Naive thymus-derived CD4-positive, alpha-beta T cell (primary cell): ENCODE measurements around the gene CALM1. TPM values are rescaled to one million over a fixed set of nuclear protein-coding genes. Genes with fewer than 3 reads are reported as not detected.

Source experiments
- ATAC-seq: fragments of 150-1000 bp; cut with Tn5 transposase; 2 replicates; pipeline ENCODE4 v1.10.0; 2021; ENCODE audit warnings: mild to moderate bottlenecking, moderate library complexity
- CTCF ChIA-PET: fragments of 350-600 bp; sonication (Branson Sonifier 250); formaldehyde crosslinking; loops from one replicate; lab custom pipeline; 2021; ENCODE audit warnings: antibody characterized with exemption; lab: Charles Lee
- POLR2A ChIA-PET: fragments of 350-600 bp; sonication (Branson Sonifier 250); formaldehyde crosslinking; loops from one replicate; lab custom pipeline; 2021; ENCODE audit warnings: antibody characterized with exemption, inconsistent platforms; lab: Charles Lee
- DNase-seq, 9 donors: peaks; one replicate each; pipeline versions ENCODE4 v3.0.0 to v3.0.0-alpha.2; 2020 to 2022; ENCODE audit warnings: mixed read lengths in 1 of 9
- H3K27ac ChIP-seq: one replicate; pipeline ENCODE4 v1.7.0; 2013; ENCODE audit warnings: mild to moderate bottlenecking, low read depth, low read length, moderate library complexity
- H3K27me3 ChIP-seq, 2 donors: one replicate each; pipeline ENCODE4 v1.7.0; 2013; ENCODE audit warnings: low read length in 2 of 2, mild to moderate bottlenecking in 2 of 2, moderate library complexity in 2 of 2; ENCODE audit not compliant: control insufficient read depth in 2 of 2, insufficient read depth in 2 of 2
- H3K36me3 ChIP-seq, 3 experiments: 1 replicate in 2 of 3; 2 replicates in 1 of 3; pipeline ENCODE4 v1.7.0; 2013; ENCODE audit warnings: low read length in 3 of 3, mild to moderate bottlenecking in 3 of 3, moderate library complexity in 1 of 3; ENCODE audit not compliant: insufficient read depth in 3 of 3, control insufficient read depth in 2 of 3
- H3K4me1 ChIP-seq, 2 donors: one replicate each; pipeline ENCODE4 v1.7.0; 2013; ENCODE audit warnings: low read length in 2 of 2, mild to moderate bottlenecking in 2 of 2, moderate library complexity in 1 of 2; ENCODE audit not compliant: control insufficient read depth in 2 of 2, insufficient read depth in 2 of 2
- H3K4me3 ChIP-seq: 2 replicates; pipeline ENCODE4 v1.7.0; 2013; ENCODE audit warnings: mild to moderate bottlenecking, low read length
- H3K9me3 ChIP-seq, 3 experiments: 1 replicate in 2 of 3; 2 replicates in 1 of 3; pipeline ENCODE4 v1.7.0; 2013; ENCODE audit warnings: low read length in 3 of 3; ENCODE audit not compliant: control insufficient read depth in 2 of 3
- H3K27ac Mint-ChIP-seq, 9 donors: one replicate each; pipeline ENCODE4 v1.8.0; 2020 to 2022; ENCODE audit warnings: mixed read lengths in 9 of 9, mild to moderate bottlenecking in 8 of 9, moderate library complexity in 5 of 9, inconsistent platforms in 2 of 9
- H3K27me3 Mint-ChIP-seq, 5 donors: one replicate each; pipeline ENCODE4 v1.8.0; 2021 to 2022; ENCODE audit warnings: mixed read lengths in 5 of 5, mild to moderate bottlenecking in 1 of 5
- H3K36me3 Mint-ChIP-seq, 5 donors: one replicate each; pipeline ENCODE4 v1.8.0; 2020 to 2022; ENCODE audit warnings: mixed read lengths in 5 of 5, mild to moderate bottlenecking in 3 of 5, inconsistent platforms in 1 of 5
- H3K4me1 Mint-ChIP-seq, 7 donors: one replicate each; pipeline ENCODE4 v1.8.0; 2020 to 2022; ENCODE audit warnings: mixed read lengths in 7 of 7, mild to moderate bottlenecking in 3 of 7, inconsistent platforms in 1 of 7
- H3K4me3 Mint-ChIP-seq, 10 donors: one replicate each; pipeline ENCODE4 v1.8.0; 2020 to 2022; ENCODE audit warnings: mild to moderate bottlenecking in 10 of 10, mixed read lengths in 10 of 10, moderate library complexity in 6 of 10, inconsistent platforms in 2 of 10
- H3K9me3 Mint-ChIP-seq, 11 donors: one replicate each; pipeline ENCODE4 v1.8.0; 2020 to 2022; ENCODE audit warnings: mixed read lengths in 11 of 11, mild to moderate bottlenecking in 4 of 11, inconsistent platforms in 1 of 11, moderate library complexity in 1 of 11
- intact Hi-C, 2 donors: fragments of 100-400 bp; cut with micrococcal nuclease; formaldehyde crosslinking; loops; one replicate each; pipeline ENCODE4 v1.15.1; 2023
- polyA plus RNA-seq, 2 donors: library from polyadenylated mRNA; unstranded; fragments of 300-500 nt; fragmentation: Illumina TruSeq; gene quantifications; one replicate each; pipeline ENCODE4 v1.2.3, GENCODE V29; 2021
- total RNA-seq, 6 experiments: library from RNA in 5 of 6; stranded (reverse) in 5 of 6; gene quantifications; 1 replicate in 5 of 6; 2 replicates in 1 of 6; pipeline ENCODE4 v1.2.3 and lab custom pipeline; 2021 to 2026

Gene CALM1
- total and polyA plus RNA-seq, 7 experiments from 2014 or later: 611 to 2,295 (median 699) TPM

GRCh38 chr14:90356925-90357324, 39.9 kb upstream of the CALM1 start:
- ChIA-PET POLR2A (no interaction called here), CTCF (no interaction called here)
- no peaks in the 10 kb centered on the region for H3K36me3 Mint-ChIP-seq
- H3K4me3 Mint-ChIP-seq: no peak overlapping the region
- no peaks in the 10 kb centered on the region for H3K36me3 ChIP-seq
- no peak overlapping the region for H3K27ac Mint-ChIP-seq
- H3K4me1 ChIP-seq: no peaks in the 10 kb centered on the region
- no peaks in the 10 kb centered on the region for H3K4me1 Mint-ChIP-seq
- no peaks in the 10 kb centered on the region for H3K27me3 ChIP-seq
- peaks cover 0 to 14% (median 6%) of the 10 kb centered on the region in 5 donors for H3K27me3 Mint-ChIP-seq
- no peaks in the 10 kb centered on the region for H3K9me3 Mint-ChIP-seq
- H3K27ac ChIP-seq: no peak overlapping the region
- intact Hi-C loops: no loop called here
- H3K4me3 ChIP-seq: no peak overlapping the region
- no peak for DNase-seq
- H3K9me3 ChIP-seq: no peaks in the 10 kb centered on the region
- ATAC-seq: no peak

DNA sequence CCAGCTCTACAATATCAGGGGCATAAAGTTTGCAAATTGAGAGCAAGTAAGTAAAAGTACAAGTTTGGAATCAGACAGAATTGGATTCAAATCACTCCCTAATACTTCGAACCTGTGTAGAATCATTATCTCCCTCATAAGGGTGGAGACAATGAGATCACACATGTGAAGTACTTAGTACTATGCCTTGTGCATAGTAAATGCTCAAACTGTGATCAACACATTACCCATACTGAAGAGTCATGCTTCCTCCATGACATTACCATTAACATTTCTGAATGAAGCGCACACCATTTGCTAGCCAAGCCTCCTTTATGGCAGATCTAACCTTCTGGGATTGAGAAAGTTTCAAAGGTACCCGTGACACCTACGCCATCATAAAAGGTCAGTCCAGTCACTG, 38.5 kb upstream of the CALM1 start:
- ATAC-seq: no peak
- Mint-ChIP-seq H3K27ac (no peak overlapping the region), H3K27me3 (peaks cover 2 to 16% (median 13%) of the 10 kb centered on the region in 5 donors), H3K4me3 (no peak overlapping the region), H3K4me1 (no peaks in the 10 kb centered on the region), H3K9me3 (no peaks in the 10 kb centered on the region), H3K36me3 (no peaks in the 10 kb centered on the region)
- DNase-seq: no peak
- no peaks in the 10 kb centered on the region for H3K4me1 ChIP-seq
- no peaks in the 10 kb centered on the region for H3K27me3 ChIP-seq
- no peak overlapping the region for H3K27ac ChIP-seq
- intact Hi-C loops: no loop called here
- ChIA-PET CTCF (no interaction called here), POLR2A (interaction anchor here (1.2 kb wide), 1 partner anchor 25 kb away, joined by 4 read pairs; no protein-coding TSS in a partner anchor)
- H3K4me3 ChIP-seq: no peak overlapping the region
- no peaks in the 10 kb centered on the region for H3K9me3 ChIP-seq
- H3K36me3 ChIP-seq: no peaks in the 10 kb centered on the region

DNA sequence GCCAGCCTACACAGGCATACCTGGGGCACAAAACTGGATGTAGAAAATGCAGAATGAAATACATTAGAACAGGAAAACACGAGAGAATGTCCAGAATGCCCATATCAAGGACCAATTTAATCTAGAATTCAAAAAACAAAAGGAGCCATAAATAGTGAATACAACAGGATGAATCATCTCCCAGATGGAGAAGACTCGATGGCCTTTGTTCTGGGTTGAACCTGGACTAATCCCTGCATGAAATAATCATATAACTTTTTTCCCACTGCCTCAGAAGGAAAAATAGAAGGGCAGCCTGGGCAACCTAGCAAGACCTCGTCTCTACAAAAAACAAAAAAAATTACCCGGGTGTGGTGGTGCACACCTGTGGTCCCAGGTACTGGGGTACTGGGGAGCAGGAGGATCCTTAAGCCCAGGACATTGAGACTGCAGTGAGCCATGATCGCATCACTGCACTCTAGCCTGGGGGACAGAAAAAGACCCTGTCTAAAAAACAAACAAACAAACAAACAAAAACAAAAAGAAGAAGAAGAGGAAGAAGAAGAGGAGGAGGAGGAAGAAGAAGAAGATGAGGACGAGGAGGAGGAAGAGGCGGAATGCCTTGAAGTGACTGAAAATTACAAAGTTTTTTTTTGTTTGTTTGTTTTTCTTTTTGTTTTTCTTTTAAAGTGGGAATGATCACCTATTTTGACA, 34.8 kb upstream of the CALM1 start:
- ChIA-PET POLR2A (no interaction called here), CTCF (no interaction called here)
- H3K27me3 ChIP-seq: no peaks in the 10 kb centered on the region
- no peak overlapping the region for H3K4me3 ChIP-seq
- H3K27me3 Mint-ChIP-seq: peaks cover 5 to 13% (median 11%) of the 10 kb centered on the region in 5 donors
- no peak overlapping the region for H3K27ac Mint-ChIP-seq
- no peak for ATAC-seq
- no peaks in the 10 kb centered on the region for H3K36me3 Mint-ChIP-seq
- no peaks in the 10 kb centered on the region for H3K4me1 ChIP-seq
- DNase-seq: no peak
- no peak overlapping the region for H3K27ac ChIP-seq
- H3K36me3 ChIP-seq: no peaks in the 10 kb centered on the region
- no peak overlapping the region for H3K4me3 Mint-ChIP-seq
- H3K9me3 Mint-ChIP-seq: no peaks in the 10 kb centered on the region
- no peaks in the 10 kb centered on the region for H3K4me1 Mint-ChIP-seq
- H3K9me3 ChIP-seq: no peaks in the 10 kb centered on the region
- intact Hi-C loops: no loop called here

GRCh38 chr14:90362558-90362896, 34.3 kb upstream of the CALM1 start:
- DNase-seq: no peak
- no peak for ATAC-seq
- Mint-ChIP-seq H3K4me1 (no peaks in the 10 kb centered on the region), H3K27ac (no peak overlapping the region), H3K27me3 (peaks cover 5 to 13% (median 8%) of the 10 kb centered on the region in 5 donors), H3K36me3 (no peaks in the 10 kb centered on the region), H3K4me3 (no peak overlapping the region), H3K9me3 (no peaks in the 10 kb centered on the region)
- no peaks in the 10 kb centered on the region for H3K27me3 ChIP-seq
- no peaks in the 10 kb centered on the region for H3K4me1 ChIP-seq
- intact Hi-C loops: no loop called here
- no peaks in the 10 kb centered on the region for H3K9me3 ChIP-seq
- ChIA-PET CTCF (no interaction called here), POLR2A (no interaction called here)
- H3K27ac ChIP-seq: no peak overlapping the region
- no peaks in the 10 kb centered on the region for H3K36me3 ChIP-seq
- H3K4me3 ChIP-seq: no peak overlapping the region

- H3K36me3 Mint-ChIP-seq: no peaks in the 10 kb centered on the region
- no peak overlapping the region for H3K4me3 ChIP-seq
- CTCF ChIA-PET: interaction anchor here (0.7 to 3.4 kb wide), 8 partner anchors 10 to 389 kb away, joined by 3 to 36 read pairs (median 9); partner anchors contain the start of gene CALM1
- H3K27ac Mint-ChIP-seq: no peak overlapping the region
- no peaks in the 10 kb centered on the region for H3K4me1 ChIP-seq
- ATAC-seq (peak; percentile 90), DNase-seq (peak in 7 of 9 donors; percentile 25 to 60 (median 39))
- H3K4me1 Mint-ChIP-seq: peaks cover 0 to 8% (median 4%) of the 10 kb centered on the region in 7 donors
- intact Hi-C loops: loop anchor here (1.0 to 2.0 kb wide), 6 partner anchors 14 to 389 kb away; no protein-coding TSS in a partner anchor
- H3K4me3 Mint-ChIP-seq: no peak overlapping the region
- no peaks in the 10 kb centered on the region for H3K9me3 Mint-ChIP-seq
- POLR2A ChIA-PET: interaction anchor here (0.5 to 3.7 kb wide), 8 partner anchors 11 to 939 kb away, joined by 3 to 47 read pairs (median 4); partner anchors contain the start of gene CALM1
- peaks cover 0 to 25% (median 0%) of the 10 kb centered on the region in 5 donors for H3K27me3 Mint-ChIP-seq
- H3K9me3 ChIP-seq: no peaks in the 10 kb centered on the region
- no peaks in the 10 kb centered on the region for H3K36me3 ChIP-seq
- no peaks in the 10 kb centered on the region for H3K27me3 ChIP-seq
- no peak overlapping the region for H3K27ac ChIP-seq
These were observed 27.7 kb upstream of the CALM1 start for GRCh38 chr14:90368946-90369721.

DNA sequence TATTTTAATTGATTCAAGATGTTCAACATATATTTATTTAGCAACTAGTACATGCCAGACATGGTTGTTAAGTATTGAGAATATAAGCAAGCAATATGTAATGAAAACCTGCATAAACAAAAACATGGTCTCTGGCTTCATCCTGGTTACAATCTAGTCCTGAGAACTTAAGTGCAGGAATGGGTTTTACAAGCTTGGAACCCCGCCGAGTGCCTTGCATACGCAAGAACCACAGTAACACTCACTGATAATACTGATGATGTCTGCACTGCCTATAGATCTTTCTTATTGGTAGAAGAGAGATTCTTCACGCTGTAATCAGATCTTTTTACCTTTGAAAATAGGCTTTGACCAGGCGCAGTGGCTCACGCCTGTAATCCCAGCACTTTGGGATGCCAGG, 22.9 kb upstream of the CALM1 start:
- Mint-ChIP-seq H3K4me3 (no peak overlapping the region), H3K27me3 (peaks cover 0 to 15% (median 0%) of the 10 kb centered on the region in 5 donors), H3K36me3 (no peaks in the 10 kb centered on the region), H3K27ac (no peak overlapping the region), H3K4me1 (peaks cover 0 to 7% (median 3%) of the 10 kb centered on the region in 7 donors), H3K9me3 (no peaks in the 10 kb centered on the region)
- Histone ChIP-seq H3K27ac (no peak overlapping the region), H3K36me3 (no peaks in the 10 kb centered on the region), H3K4me3 (no peak overlapping the region), H3K27me3 (no peaks in the 10 kb centered on the region), H3K9me3 (no peaks in the 10 kb centered on the region), H3K4me1 (no peaks in the 10 kb centered on the region)
- DNase-seq (no peak), ATAC-seq (no peak)
- intact Hi-C loops: no loop called here
- CTCF ChIA-PET: interaction anchor here (0.9 kb wide), 1 partner anchor 26 kb away, joined by 3 read pairs; no protein-coding TSS in a partner anchor
- POLR2A ChIA-PET: interaction anchor here (1.1 to 5.0 kb wide), 3 partner anchors 9 to 23 kb away, joined by 3 to 39 read pairs (median 15); partner anchors contain the start of gene CALM1
